GM18507 (cell line): ENCODE measurements around the gene CADM1.

Source experiments
- DNase-seq: peaks from one replicate; pipeline ENCODE4 v3.0.0; 2011; ENCODE audit warnings: low read depth; ENCODE audit not compliant: insufficient read length; ENCODE audit errors: extremely low spot score
- FAIRE-seq: peaks from 2 replicates; lab custom pipeline; 2011; peaks lifted over from hg19 to GRCh38; lab: Jason Lieb, UNC

The CADM1 gene

GRCh38 chr11:115303929-115304531 lies 200.2 kb downstream of the CADM1 start:
- no peak for DNase-seq
- FAIRE-seq = no peak

- no peak for FAIRE-seq
- no peak for DNase-seq
Observed at GRCh38 chr11:115302946-115303703, 201.1 kb downstream of the CADM1 start.

GRCh38 chr11:115300660-115301428 lies 203.4 kb downstream of the CADM1 start:
- no peak for DNase-seq
- no peak for FAIRE-seq

GRCh38 chr11:115298300-115299012 lies 205.8 kb downstream of the CADM1 start:
- FAIRE-seq = no peak
- DNase-seq = no peak

- FAIRE-seq (no peak), DNase-seq (no peak)
Observed at GRCh38 chr11:115297330-115297729, 206.9 kb downstream of the CADM1 start.

- no peak for FAIRE-seq
- DNase-seq = no peak
Observed at GRCh38 chr11:115291325-115291724, 212.9 kb downstream of the CADM1 start.

- DNase-seq (no peak), FAIRE-seq (no peak)
Observed at GRCh38 chr11:115290893-115291292, 213.3 kb downstream of the CADM1 start.

- DNase-seq (no peak), FAIRE-seq (no peak)
Observed at GRCh38 chr11:115290479-115290878, 213.7 kb downstream of the CADM1 start.

- DNase-seq = no peak
- no peak for FAIRE-seq
Observed at GRCh38 chr11:115287266-115287665, 216.9 kb downstream of the CADM1 start.

- FAIRE-seq = no peak
- DNase-seq = no peak
Observed at GRCh38 chr11:115286614-115287013, 217.6 kb downstream of the CADM1 start.

GRCh38 chr11:115284773-115285172 lies 219.4 kb downstream of the CADM1 start:
- no peak for DNase-seq
- no peak for FAIRE-seq

- DNase-seq = no peak
- FAIRE-seq = no peak
Observed at GRCh38 chr11:115282923-115283322, 221.3 kb downstream of the CADM1 start.

- FAIRE-seq = no peak
Observed at GRCh38 chr11:115280775-115281174, 223.4 kb downstream of the CADM1 start.

GRCh38 chr11:115279813-115280761 lies 224.1 kb downstream of the CADM1 start:
- no peak for FAIRE-seq
- no peak for DNase-seq

More at GRCh38 chr11:115280775-115281174, 223.4 kb downstream of the CADM1 start:
- no peak for DNase-seq

GRCh38 chr11:115276799-115277198 lies 227.4 kb downstream of the CADM1 start:
- FAIRE-seq (no peak), DNase-seq (no peak)

- no peak for DNase-seq
- no peak for FAIRE-seq
Observed at GRCh38 chr11:115276191-115276590, 228.0 kb downstream of the CADM1 start.

- no peak for DNase-seq
- FAIRE-seq = no peak
Observed at GRCh38 chr11:115275045-115275444, 229.2 kb downstream of the CADM1 start.

GRCh38 chr11:115272925-115273324 lies 231.3 kb downstream of the CADM1 start:
- FAIRE-seq (no peak), DNase-seq (no peak)

GRCh38 chr11:115271643-115272042 lies 232.6 kb downstream of the CADM1 start:
- DNase-seq = no peak
- FAIRE-seq = no peak
